AG10803 (cell line): ENCODE data around the gene CRNKL1.

Source experiments
- DNase-seq: peaks from one replicate; pipeline ENCODE4 v3.0.0; 2010; ENCODE audit warnings: low read depth
- H3K4me3 ChIP-seq: 2 replicates; pipeline ENCODE4 v1.5.1; 2011; ENCODE audit warnings: mild to moderate bottlenecking, low read length, control low read depth
- TF ChIP-seq, protein P1 (sequence below): conservative IDR thresholded peaks from 2 replicates; pipeline ENCODE4 v1.5.1; 2011; ENCODE audit warnings: mild to moderate bottlenecking, low read length, control low read depth, inconsistent platforms

The CRNKL1 gene

DNA sequence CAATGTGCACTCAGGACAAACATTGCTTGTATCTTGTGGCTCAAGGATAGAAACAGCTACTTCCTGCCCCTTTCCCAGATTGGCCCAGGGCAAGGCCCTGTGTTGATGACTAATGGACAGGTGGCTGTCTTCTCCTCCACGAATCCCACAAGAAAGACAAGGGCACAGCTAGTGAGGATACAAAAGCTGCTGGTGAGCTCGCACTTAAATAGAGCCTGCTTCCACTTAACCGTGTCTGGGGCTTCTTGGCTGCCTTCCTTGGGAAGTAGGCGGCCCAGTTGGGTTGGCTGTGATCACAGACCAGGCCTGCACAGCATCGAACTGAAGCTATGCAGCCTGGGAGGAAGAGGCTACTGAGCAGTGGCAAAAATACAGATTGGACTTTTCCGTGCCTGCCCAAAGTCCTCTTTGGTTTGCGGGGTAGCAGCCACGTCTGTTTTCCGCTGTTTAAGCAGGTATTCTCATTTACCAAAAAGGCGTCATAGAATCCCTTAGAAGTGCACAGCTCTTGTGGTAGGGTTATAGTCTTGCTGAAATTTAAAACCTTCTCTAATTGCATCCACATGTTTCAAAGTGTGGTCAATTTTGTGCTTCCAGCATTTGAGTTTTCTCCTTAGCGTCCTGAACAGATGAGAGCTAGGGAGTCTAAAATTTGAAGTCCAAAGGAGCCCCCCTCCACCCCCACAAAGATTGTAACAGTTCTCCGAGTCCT lies 58.2 kb downstream of the CRNKL1 start:
- peak overlapping the region; percentile 38 for H3K4me3 ChIP-seq
- TF ChIP-seq, protein P1, sequence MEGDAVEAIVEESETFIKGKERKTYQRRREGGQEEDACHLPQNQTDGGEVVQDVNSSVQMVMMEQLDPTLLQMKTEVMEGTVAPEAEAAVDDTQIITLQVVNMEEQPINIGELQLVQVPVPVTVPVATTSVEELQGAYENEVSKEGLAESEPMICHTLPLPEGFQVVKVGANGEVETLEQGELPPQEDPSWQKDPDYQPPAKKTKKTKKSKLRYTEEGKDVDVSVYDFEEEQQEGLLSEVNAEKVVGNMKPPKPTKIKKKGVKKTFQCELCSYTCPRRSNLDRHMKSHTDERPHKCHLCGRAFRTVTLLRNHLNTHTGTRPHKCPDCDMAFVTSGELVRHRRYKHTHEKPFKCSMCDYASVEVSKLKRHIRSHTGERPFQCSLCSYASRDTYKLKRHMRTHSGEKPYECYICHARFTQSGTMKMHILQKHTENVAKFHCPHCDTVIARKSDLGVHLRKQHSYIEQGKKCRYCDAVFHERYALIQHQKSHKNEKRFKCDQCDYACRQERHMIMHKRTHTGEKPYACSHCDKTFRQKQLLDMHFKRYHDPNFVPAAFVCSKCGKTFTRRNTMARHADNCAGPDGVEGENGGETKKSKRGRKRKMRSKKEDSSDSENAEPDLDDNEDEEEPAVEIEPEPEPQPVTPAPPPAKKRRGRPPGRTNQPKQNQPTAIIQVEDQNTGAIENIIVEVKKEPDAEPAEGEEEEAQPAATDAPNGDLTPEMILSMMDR, result no peak
- DNase-seq, result peak; percentile 78

DNA sequence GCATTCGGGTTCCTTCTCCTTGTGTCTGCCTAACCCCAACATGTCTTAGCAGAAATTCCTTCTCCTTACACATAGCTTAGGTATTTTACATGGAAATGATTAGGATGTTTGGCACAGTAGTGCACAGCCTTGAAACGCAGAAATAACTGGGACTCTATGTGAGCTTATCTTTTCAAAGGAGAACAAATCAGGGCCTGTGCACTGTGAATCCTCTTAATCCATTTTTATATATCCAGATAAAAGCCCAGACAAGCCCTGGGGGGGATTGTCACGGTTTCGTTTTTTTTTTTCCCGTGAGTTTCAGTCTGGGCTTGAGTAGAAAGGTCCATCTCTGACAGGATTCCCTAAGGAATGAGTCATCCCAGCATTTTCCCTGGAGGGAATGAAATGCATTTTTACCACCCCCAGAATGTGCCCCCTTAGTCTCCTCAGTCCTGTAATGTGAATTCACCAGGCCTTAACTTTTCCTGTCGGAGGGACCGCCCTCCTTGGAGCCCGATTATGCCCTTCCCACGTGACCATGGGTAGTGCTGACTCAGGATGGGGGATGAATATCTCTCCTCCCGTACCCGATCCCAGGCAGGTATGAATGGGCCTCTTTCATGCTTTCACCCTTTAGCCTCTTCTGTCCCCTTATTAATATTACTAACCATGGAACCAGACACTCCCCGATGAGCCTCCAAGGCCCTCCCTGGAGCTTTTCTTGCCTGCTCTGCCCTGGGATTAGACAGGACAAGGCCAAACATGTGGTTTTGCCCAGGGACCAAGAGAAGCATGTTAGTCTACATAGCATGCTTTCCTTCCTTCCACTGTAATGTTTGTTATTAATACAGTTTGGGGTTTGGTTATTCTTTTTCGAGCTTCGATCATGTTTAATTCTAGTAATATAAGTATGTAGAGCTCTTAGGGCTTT lies 59.0 kb downstream of the CRNKL1 start:
- H3K4me3 ChIP-seq, result peak overlapping the region; percentile 38
- TF ChIP-seq, protein P1, result no peak
- DNase-seq, result peak; percentile 94

DNA sequence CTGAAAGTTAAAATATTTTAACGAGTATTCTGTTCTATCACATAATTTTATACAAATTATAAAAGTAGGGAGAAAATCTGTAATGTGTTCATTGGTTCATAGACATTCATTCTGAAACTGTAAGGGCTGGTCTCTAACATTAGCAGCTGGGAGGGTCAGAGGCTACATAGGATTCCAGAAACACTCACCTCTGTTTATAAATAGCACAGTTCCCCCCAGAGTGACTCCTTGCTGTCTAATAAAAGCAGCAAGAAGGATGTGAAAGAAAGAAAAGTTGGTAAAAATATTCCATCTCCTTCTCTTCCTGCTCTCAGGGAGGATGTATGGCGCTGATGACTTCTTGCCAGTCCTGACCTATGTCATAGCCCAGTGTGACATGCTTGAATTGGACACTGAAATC lies 60.4 kb downstream of the CRNKL1 start:
- no peak overlapping the region for H3K4me3 ChIP-seq
- TF ChIP-seq, protein P1, result no peak
- DNase-seq, result no peak

DNA sequence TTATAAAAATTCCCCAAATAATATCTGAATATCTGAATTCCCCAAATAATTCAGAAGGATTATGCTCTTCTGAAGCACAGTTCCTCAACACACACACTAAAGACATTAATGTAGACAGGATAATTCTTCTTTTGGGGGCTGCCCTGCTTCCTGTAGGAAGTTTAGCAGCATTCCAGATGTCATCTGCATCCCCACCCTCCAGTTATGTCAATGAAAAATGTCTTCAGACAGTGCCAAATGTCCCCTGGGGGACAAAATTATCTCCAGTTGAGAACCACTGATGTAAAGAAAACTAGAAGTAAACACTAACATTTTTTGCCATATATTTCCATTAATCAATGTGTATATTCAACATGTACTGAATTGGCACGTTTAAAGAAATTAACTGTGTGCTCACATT lies 61.0 kb downstream of the CRNKL1 start:
- H3K4me3 ChIP-seq, result no peak overlapping the region
- TF ChIP-seq, protein P1, result no peak
- no peak for DNase-seq

DNA sequence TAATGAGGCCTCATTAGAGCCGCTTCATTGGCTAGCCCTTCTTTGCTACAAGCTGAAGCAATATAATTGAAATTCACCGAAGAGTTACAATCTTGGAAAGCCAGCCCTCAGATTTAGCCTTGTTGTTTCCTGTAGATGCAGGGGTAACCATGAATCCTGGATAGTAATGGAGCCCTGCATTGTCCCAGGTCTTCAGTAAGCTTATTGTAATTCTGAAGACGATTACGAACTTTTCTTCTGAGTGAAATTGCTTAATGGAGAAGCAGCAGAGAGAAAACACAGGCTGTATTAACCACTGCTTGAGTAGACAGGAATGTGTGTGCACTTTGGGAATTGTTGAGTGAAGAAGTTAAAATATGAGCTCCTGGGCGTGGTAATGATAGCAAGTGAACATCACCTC lies 61.4 kb downstream of the CRNKL1 start:
- TF ChIP-seq, protein P1, result no peak
- H3K4me3 ChIP-seq, result no peak overlapping the region
- peak; percentile 54 for DNase-seq

DNA sequence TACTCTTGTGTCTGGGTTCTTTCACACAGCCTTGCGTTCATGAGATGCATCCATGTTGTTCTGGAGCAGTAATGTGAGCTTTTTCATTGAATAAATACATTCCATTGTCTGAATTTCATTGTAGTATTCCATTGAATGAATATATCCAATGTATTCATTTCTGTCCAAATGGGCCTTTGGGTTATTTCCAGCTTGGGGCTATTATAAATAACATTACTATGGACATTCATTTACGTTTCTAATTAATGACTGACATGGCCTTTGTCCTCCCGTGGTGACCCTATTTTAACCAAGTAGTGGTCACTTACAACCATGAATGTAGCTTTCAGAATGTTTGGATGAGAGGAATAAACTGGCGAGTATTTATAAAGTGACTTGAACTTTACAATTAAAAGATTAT lies 65.2 kb downstream of the CRNKL1 start:
- no peak for DNase-seq
- no peak overlapping the region for H3K4me3 ChIP-seq
- TF ChIP-seq, protein P1, result no peak
